NCI-H1436 treated with DMSO at 0.1 percent for 48 hours (cell line): ENCODE measurements around the gene EN1.

ENCODE experiments used
- DNase-seq: peaks from one replicate; lab custom pipeline; 2025; lab: John Stamatoyannopoulos, UW

Gene EN1

DNA sequence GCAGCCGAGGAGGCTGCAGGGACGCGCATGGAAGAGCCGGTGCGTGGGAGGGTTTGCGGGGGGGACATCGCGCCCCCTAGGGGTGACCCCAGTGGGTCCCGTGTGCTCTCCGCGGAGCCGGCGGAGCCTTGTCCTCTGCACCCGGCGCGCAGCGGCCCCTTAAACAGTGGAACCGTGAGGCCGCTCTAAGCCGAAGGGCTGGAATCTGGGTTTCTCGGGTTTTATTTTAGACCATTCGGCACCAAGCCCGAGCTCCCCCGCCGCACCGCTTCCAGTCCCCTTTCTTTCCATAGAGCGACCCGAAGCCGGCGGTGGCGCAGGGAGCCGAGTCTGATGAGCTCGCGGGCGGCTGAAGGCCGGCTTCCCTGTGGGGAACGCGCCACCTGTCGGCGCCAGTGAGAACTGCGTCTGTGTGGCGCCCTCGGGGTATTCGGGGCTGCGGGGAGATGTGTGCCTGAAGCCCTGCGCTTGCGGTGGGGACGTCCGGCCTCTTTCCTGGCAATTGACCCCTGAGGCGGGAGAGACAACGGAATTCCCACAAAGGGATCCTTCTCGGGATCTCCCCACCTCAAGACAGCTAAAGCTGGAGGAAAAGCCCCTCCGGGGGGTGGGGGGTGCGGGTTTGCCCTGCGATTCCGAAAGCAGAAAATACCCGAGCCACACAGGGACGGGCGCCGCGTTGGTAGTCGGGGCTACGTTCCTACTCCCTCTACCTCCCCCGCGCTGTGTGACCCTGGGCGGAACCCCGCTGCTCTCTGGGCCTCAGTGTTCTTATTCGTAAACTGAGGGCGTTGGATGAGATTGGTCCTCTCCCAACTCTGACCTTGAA lies 8.2 kb upstream of the EN1 start:
- no peak for DNase-seq

DNA sequence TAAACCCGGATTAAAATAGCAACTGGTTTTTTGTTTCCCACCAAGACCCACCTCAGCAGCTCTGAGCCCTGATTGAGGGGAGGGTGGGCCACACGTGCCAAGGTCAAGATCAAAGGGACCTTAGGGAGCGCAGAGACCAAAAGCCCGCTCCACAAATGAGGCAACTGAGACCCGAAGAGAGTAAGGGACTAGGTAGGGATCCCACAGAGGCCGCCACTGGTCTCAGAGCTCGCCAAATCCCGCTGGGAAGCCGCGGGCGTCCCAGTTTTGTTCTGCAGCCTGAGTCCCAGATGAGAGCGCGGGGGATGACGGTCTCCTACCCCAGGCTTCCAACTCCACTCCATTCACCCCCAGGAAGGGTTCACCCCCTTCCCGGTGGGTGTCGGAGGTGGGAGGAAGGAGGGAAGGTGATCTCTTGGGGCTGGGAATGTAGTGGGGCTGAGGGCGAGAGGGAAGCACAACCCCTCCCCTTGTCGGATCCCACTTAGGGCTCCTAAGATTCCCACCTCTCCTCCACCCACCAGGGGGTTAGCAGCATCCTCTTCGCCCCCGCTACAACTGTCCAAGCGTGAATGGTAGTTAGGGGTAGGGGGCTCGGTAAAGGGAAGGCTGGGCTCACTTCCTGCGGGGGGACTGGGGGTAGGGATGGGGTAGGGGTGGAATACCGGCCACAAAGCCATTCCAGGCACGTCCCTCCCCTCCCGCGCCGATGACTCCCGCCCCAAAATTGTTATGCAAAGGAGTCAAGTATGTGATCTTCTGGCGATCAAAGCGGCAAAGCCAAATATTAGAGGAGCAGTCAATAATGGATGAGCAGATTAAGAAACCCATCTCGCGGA lies 7.3 kb upstream of the EN1 start:
- DNase-seq, result no peak

DNA sequence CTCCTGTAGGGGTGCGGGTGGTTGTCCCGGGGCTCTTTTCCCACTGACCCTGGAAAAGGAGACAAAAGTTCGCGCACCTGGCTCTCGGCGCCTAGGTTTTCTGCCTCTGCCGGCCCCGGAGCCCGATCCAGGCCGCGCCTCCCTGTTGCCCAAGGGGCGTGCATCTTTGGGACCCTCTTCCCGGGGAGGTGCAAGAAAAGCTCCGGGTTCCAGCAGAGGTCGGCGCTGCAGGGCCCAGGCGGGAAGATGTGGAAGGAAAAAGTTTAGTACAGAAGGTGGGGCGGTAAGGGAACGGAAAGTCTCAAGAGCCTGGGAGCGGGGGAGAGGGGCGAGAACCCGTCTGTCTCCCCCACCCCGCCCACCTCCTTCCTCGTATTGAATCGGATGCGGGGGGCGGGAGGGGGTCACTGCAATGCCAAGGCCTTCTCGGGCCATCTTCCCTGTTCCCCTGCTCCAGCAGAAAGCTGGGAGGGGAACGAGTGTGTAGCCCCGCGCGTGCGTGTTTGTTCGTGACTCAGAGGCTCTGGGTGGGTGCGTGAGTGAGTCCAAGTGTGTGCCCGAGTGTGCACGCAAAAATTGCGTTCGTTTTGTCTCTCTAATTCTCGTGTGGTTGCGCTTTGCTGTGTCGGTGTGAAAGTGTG lies 6.3 kb upstream of the EN1 start:
- DNase-seq, result no peak

DNA sequence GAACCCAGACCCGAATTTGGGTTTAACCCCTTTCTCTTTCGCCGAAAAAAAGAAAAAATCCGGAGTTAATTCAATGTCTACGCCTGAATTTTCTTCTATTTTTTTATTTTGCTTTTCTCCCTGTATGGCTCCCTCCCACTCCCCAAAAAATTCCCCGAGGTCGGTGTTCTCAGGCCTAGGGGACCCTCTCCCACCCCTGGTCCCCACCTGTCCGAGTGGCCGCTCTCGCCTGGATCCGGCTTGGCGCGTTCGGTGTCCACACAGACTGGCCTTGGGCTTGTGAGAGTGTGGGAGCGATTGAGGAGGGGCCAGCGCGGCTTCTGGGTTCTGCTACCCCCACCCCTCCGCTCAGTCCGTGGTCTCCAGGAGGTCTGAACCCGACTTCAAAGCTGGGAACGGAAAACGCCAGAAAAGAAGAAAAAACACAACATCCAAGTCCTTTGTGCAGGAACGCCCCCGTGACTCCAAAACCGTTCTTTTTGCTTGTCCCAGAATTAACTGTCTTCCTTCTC lies 5.7 kb upstream of the EN1 start:
- DNase-seq, result no peak

DNA sequence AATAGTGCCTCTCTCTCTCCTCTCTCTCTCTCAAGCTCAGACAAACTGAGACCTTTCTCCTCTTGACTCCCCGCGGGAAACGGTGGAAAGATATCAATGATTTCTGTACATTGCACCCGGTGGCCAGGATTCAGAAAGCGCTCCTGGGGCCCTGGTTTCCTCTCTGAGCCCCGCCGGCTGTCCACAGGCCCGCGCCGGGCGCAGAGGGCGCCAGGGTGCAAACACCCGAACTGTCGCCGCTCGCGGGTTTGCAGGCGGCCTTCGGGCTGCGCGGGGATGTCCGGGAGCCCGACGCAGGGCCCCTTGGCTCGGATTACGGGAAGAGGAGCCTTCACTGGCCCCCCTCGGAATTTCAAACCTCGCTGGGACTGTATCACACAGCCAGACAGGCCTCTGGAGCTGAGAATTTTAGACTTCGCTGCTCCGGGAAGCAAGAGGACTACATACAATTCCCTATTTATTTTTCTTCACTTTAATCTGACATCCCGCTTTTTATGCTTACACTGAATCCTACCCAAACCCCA lies 5.2 kb upstream of the EN1 start:
- no peak for DNase-seq

DNA sequence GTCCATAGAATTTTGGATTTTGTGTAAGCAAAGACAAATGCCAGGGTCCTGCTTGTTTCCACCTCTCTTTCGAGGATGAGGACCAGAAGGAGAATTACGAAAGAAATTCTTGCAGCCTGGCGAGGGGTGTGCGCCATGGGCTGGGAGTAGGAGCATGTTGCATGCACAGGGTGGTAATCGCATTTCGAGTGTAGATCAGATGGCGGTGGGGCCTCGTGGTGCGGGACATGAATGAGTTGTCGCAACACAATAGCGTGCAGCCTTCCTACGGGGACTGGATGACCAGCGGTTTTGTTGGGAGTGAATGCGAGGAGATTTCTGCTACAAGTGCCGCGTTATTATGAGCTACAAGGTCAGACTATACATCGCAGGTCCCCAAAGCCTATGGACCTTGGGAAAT lies 4.2 kb upstream of the EN1 start:
- DNase-seq, result no peak

DNA sequence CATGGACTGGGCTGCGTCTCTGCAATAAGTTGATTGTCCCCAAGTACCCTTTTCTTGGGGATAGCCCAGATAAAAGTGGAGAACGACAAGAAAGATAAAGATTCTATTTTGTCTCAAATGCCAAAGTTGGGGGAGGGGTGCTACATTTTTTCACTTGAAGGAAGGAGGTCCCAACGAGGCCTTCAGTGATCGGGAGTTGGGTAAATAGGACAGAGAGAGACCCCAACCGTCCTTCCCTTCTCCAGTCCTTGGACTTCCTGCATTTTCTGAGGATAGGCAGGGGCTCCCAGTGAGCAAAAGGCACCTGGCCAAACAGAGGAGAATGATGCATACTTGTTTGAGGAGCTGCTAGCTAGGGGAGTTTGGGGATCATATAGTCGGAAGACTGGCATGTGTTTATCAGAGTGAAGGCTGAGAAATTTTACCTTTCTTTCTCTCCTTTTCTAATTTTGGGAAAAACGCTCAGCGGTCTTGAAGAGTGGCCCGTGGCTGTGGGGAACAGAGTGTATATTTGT lies 3.5 kb upstream of the EN1 start:
- no peak for DNase-seq

DNA sequence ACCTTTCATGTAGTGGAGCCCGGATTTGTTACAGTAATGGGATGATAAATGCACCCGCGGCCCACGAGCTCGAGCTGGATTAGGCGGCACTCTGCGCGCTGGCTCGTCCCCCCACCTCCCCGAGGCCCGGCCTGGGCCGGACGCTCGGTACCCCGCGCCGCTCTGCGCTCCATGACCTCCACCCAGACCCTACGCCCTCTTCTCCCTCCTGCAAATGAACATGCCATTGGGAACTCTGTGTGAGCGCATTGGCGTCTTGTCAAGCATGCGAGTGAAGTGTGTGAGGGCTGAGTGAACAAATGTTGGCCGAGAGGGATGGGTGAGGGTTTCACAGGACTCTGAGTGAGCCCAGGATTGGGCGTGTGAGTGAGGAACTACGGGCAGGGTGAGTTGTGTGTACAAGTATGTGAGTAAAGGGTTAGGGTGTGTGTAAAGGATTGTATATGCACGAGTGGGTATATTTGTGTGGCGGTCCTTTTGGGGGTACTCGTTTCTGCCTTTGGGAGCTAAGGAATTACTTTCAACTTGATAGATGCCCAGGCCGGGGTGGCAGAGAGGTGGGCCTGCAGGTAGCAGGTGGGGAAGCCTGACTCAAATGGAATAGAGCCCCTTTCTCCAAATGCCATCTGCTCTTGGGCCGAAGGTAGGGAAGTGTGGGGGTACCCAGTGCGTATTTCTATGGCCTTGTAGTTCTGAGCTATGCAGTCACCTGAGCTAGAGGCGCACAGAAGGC lies 2.9 kb upstream of the EN1 start:
- no peak for DNase-seq

DNA sequence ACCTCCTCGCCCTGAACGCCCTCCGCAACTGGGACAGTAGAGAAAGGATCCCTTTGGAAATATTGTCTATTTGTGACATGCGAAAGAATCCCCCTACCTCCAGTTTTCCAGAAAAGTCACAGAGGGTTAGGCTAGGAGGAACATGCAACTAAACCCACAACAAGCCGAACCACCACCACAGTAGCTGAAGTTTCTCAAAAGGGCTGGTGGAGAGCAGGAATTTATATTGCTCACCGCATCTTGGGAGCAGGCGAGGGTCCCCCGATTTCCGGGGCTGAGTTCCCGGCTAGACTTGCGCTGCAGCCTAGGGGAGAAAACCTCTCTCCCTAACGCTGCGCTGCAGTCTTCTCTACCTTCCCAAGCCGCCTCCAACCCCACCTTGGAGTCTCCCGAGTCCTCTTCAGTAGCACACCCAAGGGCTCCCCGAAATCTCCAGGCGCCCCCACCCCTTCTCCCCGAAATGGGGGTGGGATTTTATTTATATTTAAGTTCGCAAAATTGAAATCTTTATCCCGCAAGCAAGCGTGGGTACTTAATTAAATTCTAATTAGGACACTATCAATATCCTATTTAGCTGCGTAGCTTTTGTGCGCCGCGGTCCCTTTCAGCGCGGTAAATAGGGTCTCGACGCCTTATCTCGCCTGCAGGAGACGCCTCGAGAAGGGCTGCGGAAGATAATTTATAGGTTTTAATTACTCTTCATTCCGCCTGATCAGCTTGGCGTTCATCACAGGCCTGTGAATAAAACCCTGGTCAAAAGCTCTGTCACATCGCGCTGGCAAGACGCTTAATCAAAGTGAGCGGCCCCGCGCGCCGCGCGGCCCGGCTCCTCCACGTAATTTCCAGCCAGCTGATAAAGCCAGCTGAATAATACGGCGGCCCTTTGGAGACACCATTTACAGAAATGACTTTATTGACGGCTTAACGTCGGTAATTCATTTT lies 2.0 kb upstream of the EN1 start:
- no peak for DNase-seq

DNA sequence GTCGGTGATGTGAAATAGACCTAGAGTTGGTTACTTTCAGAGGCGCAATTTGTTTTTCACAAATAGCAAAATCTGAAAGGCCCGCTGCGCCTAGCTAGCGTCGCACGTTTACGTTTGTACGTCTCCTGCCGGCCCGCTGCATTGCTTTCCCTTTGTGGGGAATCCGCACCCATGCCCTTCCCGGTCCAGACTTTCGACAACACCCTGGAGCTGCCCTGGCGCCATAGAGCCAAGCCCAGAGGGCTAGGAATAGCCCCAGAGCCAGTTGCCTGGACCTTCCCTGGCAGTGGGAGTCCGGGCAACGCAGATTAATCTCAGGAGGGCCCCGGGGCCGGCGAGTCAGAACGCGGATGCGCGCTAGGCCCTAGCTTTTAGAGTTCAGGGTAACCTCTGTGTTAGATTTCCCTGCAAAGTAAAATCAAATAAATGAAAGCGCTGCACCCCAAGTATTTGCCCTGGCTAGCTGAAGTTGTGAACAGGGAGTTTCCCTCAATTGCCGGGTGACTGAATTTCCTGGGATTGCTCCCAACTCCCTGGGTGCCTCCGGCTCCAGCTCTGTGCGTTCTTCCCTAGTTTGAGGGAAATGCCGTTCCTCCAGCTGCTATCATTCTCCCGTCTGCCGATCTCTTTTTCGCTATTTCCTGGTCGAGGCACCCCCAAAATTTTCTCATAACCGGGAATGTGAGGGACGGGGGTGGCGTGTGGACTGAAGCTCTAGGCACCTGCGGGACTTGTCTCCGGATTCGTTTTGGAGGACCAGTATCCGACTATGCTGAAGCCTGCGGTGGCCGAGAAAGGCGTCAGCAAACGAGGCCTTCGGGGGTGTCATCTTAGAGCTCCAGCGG lies 1.2 kb upstream of the EN1 start:
- no peak for DNase-seq

DNA sequence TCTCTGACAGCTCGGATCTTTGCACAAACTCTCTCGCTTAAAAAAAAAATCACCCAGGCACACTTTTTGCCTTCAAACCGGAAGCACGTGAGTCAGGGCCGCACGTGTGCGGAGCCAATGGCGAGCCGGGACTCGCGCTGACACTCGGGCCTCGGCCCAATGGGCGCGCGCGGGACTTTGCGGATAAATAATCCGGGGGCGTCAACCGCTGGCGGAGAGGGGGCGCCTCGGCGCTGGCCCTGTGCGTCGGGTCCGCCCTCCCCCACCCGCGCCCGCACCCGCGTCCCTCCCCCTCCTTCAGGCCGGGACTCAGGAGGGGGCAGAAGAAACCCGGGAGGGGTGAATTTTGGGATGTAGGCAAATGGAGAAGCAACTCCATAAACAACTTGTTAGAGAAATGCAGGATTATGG lies 319 bp upstream of the EN1 start:
- no peak for DNase-seq

DNA sequence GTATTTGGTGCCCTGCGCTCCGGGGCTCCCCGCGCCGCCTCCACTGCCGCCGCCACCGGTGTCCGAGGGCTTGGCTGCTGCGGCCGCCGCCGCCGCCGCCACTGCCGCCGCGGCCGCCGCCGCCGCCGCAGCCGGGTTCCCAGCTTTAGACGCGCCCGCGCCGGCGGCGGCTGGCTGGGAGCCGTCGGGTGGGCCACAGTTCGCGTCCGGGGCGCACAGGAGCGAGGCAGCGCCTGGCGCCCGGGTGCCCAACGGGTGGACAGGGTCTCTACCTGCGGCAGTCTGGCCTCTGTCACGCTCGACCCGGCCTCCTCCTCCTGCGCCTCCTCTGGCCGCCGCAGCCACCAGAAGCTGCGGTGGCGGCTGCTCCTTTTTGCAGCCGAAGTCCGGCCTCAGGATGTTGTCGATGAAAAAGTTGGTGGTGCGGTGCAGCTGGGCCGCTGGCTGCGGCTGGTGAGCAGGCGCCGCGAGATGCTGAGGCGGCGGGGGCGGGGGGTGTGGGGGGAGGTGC lies 951 bp downstream of the EN1 start:
- no peak for DNase-seq

DNA sequence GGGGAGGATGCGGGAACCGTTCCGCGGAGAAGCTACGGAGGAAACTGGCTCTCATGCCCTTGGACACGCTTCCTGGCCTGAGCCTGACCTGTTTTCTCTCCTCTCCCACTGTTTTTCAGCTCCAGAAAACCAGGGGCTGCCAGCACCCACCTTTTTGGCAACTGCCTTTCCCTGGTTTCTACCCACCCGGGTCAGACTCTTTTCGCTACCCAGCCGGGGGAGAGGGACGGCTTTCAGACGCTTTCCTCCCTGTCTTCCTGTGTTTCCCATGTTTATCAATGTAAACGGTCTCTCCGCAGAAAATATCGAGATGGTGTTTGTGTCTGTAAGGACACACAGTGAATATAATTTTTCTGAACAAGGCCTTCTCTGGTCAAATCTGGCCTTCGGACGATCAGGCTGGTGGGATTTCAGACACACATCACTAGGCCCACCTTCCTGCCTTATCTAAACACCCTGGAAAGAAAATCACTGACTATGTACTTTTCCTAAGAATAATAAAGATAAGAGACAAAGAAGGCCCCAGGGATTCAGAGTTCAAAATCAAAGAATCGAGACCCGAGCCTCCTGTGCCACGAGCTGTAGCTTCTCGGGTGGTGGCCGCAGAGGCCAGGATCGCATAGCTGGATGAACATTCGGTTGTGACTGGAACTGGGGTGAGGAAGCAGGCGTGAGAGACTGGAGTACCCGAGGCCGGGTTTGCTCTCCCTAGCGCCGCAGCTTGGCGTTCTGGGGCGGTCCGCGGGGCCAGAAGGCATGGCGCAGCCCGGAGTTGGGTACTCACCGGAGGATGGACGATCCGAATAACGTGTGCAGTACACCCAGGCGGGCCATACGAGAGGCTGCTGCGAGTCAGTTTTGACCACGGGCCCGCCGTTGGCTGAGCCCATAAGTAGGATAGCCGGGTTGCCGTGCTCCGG lies 1.7 kb downstream of the EN1 start:
- no peak for DNase-seq

DNA sequence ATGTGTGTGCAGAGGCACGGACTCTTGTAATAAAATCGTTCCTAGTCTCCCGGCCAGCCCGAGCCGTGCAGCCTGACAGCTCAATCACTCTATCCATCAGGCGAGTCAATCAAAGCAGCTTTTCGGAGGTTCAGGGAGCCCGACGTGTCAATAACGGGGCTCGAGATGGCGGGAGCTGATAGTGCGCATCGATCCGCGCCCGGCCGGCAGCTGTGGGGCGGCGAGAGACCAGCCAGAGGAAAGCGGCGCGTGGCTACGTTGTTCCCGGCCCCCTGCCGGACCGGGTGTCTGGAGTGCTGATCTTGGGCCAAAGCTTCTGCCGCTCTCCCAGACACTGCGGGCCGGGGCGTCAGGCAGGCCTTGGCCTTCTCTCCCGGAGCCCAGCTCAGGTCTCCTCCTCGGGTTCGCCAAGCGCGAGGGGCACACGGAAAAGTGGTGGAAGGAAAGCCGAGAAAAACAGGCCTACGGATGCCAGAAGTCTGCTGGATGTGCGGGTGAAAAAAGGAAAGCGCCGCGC lies 2.4 kb downstream of the EN1 start:
- DNase-seq, result no peak

DNA sequence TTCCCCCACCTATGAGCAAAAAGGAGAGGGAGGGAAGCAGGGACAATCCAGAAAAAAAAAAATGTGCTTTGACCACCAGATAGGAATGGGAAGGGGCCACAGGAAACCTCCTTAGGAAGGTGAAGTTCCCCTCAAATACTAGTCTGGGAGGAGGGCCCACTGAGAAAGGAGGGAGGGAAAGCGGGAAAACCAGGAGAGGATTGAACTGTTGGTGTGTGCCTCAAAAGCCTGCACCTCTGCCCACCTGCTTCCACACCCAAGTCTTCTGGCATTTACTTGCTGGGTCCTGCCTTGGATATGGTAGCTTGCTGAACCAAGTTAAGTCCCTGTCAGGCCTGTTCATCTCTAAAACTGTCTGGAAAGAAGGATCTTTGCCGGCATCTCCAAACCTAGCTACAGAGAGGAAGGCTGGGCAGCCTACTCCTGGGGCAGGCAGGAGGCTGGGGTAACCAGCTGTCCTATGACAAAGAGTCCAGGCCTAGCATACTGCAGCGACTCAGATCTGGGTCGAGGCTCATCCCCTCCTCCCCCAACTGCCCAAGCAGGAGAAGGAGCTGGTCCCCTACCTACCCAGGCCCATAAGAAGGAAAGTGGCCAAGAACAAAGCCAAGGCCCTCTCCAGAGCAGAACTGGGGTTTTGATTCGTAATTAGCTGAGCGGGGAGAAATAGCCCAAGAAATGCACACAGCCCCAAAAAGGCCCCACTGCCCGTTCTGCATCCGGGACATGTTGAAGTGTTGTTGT lies 3.0 kb downstream of the EN1 start:
- DNase-seq, result no peak

DNA sequence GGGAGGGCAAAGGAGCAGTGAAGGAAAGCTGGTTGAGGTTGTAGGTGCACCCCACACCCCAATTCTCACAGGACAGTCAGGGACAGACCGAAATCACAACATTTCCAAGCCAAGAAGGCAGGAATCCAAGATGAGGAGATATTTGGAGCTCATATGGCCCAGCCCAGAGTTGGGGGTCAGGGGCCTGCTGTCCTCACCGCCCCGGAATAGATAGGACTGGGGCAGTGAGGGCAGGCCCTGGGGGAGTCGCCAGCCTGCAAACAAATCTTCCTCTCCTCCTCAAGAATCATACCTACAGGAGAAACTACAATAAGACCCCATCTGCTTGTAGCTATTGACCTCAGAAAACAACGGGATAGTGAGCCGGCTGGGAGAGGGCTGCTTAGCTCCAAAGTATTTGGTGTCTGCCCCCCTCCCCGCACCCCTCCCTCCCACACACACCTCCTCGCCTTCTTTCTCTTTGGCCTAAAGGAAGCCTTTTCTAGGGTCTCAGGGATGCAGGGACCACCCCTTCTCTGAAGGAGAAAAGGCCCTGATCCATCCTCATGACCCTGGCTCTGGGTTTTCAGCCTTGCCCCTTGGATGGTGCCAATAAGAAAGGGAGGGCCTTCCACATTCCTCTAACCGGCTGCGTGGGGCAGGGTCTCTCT lies 3.8 kb downstream of the EN1 start:
- DNase-seq, result no peak
